H9 (cell line): ENCODE data around the gene MSI2. TPM values are rescaled to one million over a fixed set of nuclear protein-coding genes. Genes with fewer than 3 reads are reported as not detected.

Experiments used
- DNase-seq: peaks from one replicate; pipeline ENCODE4 v3.0.0-alpha.2; 2017
- H2AFZ ChIP-seq: one replicate; pipeline ENCODE4 v1.6.1; 2013; ENCODE audit warnings: mild to moderate bottlenecking, low read length, control low read depth, moderate library complexity
- H2AK5ac ChIP-seq: 2 replicates; pipeline ENCODE4 v1.6.1; 2013; ENCODE audit warnings: low read length, control low read depth, mixed read lengths; ENCODE audit not compliant: insufficient read length
- H2BK120ac ChIP-seq: one replicate; pipeline ENCODE4 v1.6.1; 2013; ENCODE audit warnings: low read depth, mild to moderate bottlenecking, low read length, control low read depth, inconsistent platforms; ENCODE audit not compliant: poor library complexity, severe bottlenecking
- H2BK12ac ChIP-seq: 2 replicates; pipeline ENCODE4 v1.6.1; 2013; ENCODE audit warnings: low read length, control low read depth, mixed read lengths, low read depth; ENCODE audit not compliant: insufficient read length
- H2BK15ac ChIP-seq: 2 replicates; pipeline ENCODE4 v1.6.1; 2013; ENCODE audit warnings: low read depth, low read length, control low read depth
- H2BK20ac ChIP-seq: one replicate; pipeline ENCODE4 v1.6.1; 2013; ENCODE audit warnings: low read depth, mild to moderate bottlenecking, low read length, control low read depth, inconsistent platforms; ENCODE audit not compliant: poor library complexity, severe bottlenecking
- H2BK5ac ChIP-seq: 2 replicates; pipeline ENCODE4 v1.6.1; 2013; ENCODE audit warnings: low read length, control low read depth, mixed read lengths; ENCODE audit not compliant: insufficient read length
- H3K14ac ChIP-seq: 2 replicates; pipeline ENCODE4 v1.6.1; 2013; ENCODE audit warnings: low read length, control low read depth; ENCODE audit not compliant: insufficient read depth
- H3K18ac ChIP-seq: 2 replicates; pipeline ENCODE4 v1.6.1; 2013; ENCODE audit warnings: low read depth, mild to moderate bottlenecking, mixed read lengths, low read length, control low read depth; ENCODE audit not compliant: insufficient read length
- H3K23ac ChIP-seq: 2 replicates; pipeline ENCODE4 v1.6.1; 2013; ENCODE audit warnings: low read length, control low read depth, mixed read lengths, low read depth; ENCODE audit not compliant: insufficient read length
- H3K23me2 ChIP-seq: 2 replicates; pipeline ENCODE4 v1.6.1; 2013; ENCODE audit warnings: low read depth, mild to moderate bottlenecking, mixed read lengths, low read length, control low read depth; ENCODE audit not compliant: insufficient read length, poor library complexity, severe bottlenecking
- H3K27ac ChIP-seq: 2 replicates; pipeline ENCODE4 v1.5.1; 2013; ENCODE audit warnings: low read length, control low read depth, mixed read lengths, low read depth; ENCODE audit not compliant: insufficient read length
- H3K27me3 ChIP-seq: 2 replicates; pipeline ENCODE4 v1.6.1; 2013; ENCODE audit warnings: low read length, control low read depth, inconsistent platforms; ENCODE audit not compliant: insufficient read depth
- H3K4ac ChIP-seq: 2 replicates; pipeline ENCODE4 v1.6.1; 2013; ENCODE audit warnings: low read depth, mild to moderate bottlenecking, control low read depth, inconsistent platforms, low read length, moderate library complexity
- H3K4me1 ChIP-seq: 2 replicates; pipeline ENCODE4 v1.6.1; 2013; ENCODE audit warnings: low read length, control low read depth, inconsistent platforms; ENCODE audit not compliant: insufficient read depth
- H3K4me2 ChIP-seq: 2 replicates; pipeline ENCODE4 v1.6.1; 2013; ENCODE audit warnings: low read length, control low read depth, mixed read lengths; ENCODE audit not compliant: insufficient read length, insufficient read depth
- H3K56ac ChIP-seq: 2 replicates; pipeline ENCODE4 v1.6.1; 2013; ENCODE audit warnings: low read depth, mild to moderate bottlenecking, mixed read lengths, low read length, control low read depth; ENCODE audit not compliant: insufficient read length
- H3K79me1 ChIP-seq: 2 replicates; pipeline ENCODE4 v1.6.1; 2013; ENCODE audit warnings: low read depth, mild to moderate bottlenecking, moderate library complexity, low read length, control low read depth, inconsistent platforms; ENCODE audit not compliant: insufficient read depth, poor library complexity, severe bottlenecking
- H3K79me2 ChIP-seq: 2 replicates; pipeline ENCODE4 v1.6.1; 2013; ENCODE audit warnings: low read length, control low read depth, inconsistent platforms; ENCODE audit not compliant: insufficient read depth
- H3K9ac ChIP-seq: 2 replicates; pipeline ENCODE4 v1.6.1; 2013; ENCODE audit warnings: low read length, control low read depth, mixed read lengths; ENCODE audit not compliant: insufficient read length; ENCODE audit errors: extremely low read depth
- H3K9me3 ChIP-seq: one replicate; pipeline ENCODE4 v1.6.1; 2013; ENCODE audit warnings: low read depth, low read length, inconsistent platforms; ENCODE audit not compliant: control insufficient read depth
- H3T11ph ChIP-seq: one replicate; pipeline ENCODE4 v1.6.1; 2013; ENCODE audit warnings: mild to moderate bottlenecking, low read length, control low read depth, inconsistent platforms
- H4K20me1 ChIP-seq: one replicate; pipeline ENCODE4 v1.6.1; 2013; ENCODE audit not compliant: control insufficient read depth, insufficient read length, insufficient read depth
- H4K5ac ChIP-seq: 2 replicates; pipeline ENCODE4 v1.6.1; 2013; ENCODE audit warnings: low read depth, mild to moderate bottlenecking, mixed read lengths, low read length, control low read depth; ENCODE audit not compliant: insufficient read length
- H4K8ac ChIP-seq: replicated peaks from 2 replicates; pipeline ENCODE4 v1.6.1; 2013; ENCODE audit warnings: low read length, control low read depth, mixed read lengths, low read depth; ENCODE audit not compliant: insufficient read length
- H4K91ac ChIP-seq: 2 replicates; pipeline ENCODE4 v1.6.1; 2013; ENCODE audit warnings: low read depth, mild to moderate bottlenecking, moderate library complexity, mixed read lengths, low read length, control low read depth; ENCODE audit not compliant: insufficient read length
- H3K27ac Mint-ChIP-seq, 3 experiments: 2 replicates in 2 of 3; 3 replicates in 1 of 3; pipeline ENCODE4 v1.8.0; 2020 to 2021; ENCODE audit warnings: mixed read lengths in 3 of 3, mild to moderate bottlenecking in 1 of 3, moderate library complexity in 1 of 3
- H3K27me3 Mint-ChIP-seq: 2 replicates; pipeline ENCODE4 v1.8.0; 2021; ENCODE audit warnings: low read depth, mild to moderate bottlenecking, moderate library complexity, mixed read lengths
- H3K36me3 Mint-ChIP-seq, 3 experiments: 2 replicates in 2 of 3; 3 replicates in 1 of 3; pipeline ENCODE4 v1.8.0; 2020 to 2021; ENCODE audit warnings: low read depth in 3 of 3, mixed read lengths in 3 of 3; ENCODE audit not compliant: insufficient read depth in 1 of 3
- H3K4me1 Mint-ChIP-seq, 2 experiments: 2 replicates each; pipeline ENCODE4 v1.8.0; 2020; ENCODE audit warnings: mixed read lengths in 2 of 2
- H3K4me3 Mint-ChIP-seq, 2 experiments: 2 replicates in 1 of 2; 3 replicates in 1 of 2; pipeline ENCODE4 v1.8.0; 2020 to 2021; ENCODE audit warnings: mild to moderate bottlenecking in 2 of 2, mixed read lengths in 2 of 2, moderate library complexity in 1 of 2
- H3K9me3 Mint-ChIP-seq, 2 experiments: 2 replicates in 1 of 2; 3 replicates in 1 of 2; pipeline ENCODE4 v1.8.0; 2020; ENCODE audit warnings: mild to moderate bottlenecking in 2 of 2, mixed read lengths in 2 of 2, moderate library complexity in 1 of 2
- CTCF ChIP-seq: fragments of 200-600 bp; sonication (generic); conservative IDR thresholded peaks from 3 replicates; pipeline ENCODE4 v1.8.0; 2021; ENCODE audit warnings: antibody characterized with exemption, mild to moderate bottlenecking
- WGBS: extraction: QIAGEN DNeasy Blood & Tissue Kit; methylation state at CpG from one replicate; pipeline ENCODE4 v1.1.7; 2013; ENCODE audit warnings: missing lambda C conversion rate, low lambda C conversion rate, mixed read lengths; ENCODE audit not compliant: insufficient read length; ENCODE audit errors: extremely low coverage; 5-methylcytosine and 5-hydroxymethylcytosine counted together
- total RNA-seq: library from RNA; stranded (reverse); gene quantifications from 2 replicates; pipeline ENCODE4 v1.2.1, GENCODE V29; 2021

The MSI2 gene
- total RNA-seq, 1 experiment from 2014 or later: 98.5 TPM

DNA sequence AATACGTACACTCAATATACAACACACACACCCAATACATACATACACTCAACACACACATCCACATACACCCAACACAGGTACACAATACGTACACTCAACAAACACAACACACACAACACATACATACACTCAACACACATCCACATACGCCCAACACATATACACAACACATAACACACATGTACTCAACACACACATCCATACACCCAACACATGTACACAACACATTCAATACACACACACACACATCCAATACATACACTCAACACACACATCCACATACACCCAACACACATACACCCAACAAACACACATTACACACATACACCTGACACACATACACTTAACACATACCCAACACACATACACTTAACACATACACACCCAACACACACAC is 392.9 kb downstream of the MSI2 start:
- H3K56ac ChIP-seq: no peak overlapping the region
- H3K4me2 ChIP-seq: peak overlapping the region; percentile 30
- H3K79me1 ChIP-seq: no peaks in the 10 kb centered on the region
- no peak for DNase-seq
- H2BK120ac ChIP-seq: no peak overlapping the region
- no peaks in the 10 kb centered on the region for H3K27me3 Mint-ChIP-seq
- no peak overlapping the region for H3K27ac ChIP-seq
- H4K91ac ChIP-seq: no peak overlapping the region
- H2BK5ac ChIP-seq: no peak overlapping the region
- H3K36me3 Mint-ChIP-seq: peaks cover 0 to 6% (median 3%) of the 10 kb centered on the region in 3 experiments; a peak in 1 of 7 replicates
- peak overlapping the region; percentile 23; the same call in 1 of the 2 replicates for H3K14ac ChIP-seq
- no peaks in the 10 kb centered on the region for H3K9me3 Mint-ChIP-seq
- no peak for TF ChIP-seq CTCF
- peak overlapping the region; percentile 10 for H2AK5ac ChIP-seq
- H3K4me1 ChIP-seq: peaks cover 19% of the 10 kb centered on the region
- no peak overlapping the region for H3K4me3 Mint-ChIP-seq
- no peaks in the 10 kb centered on the region for H3K27me3 ChIP-seq
- no peaks in the 10 kb centered on the region for H3K23me2 ChIP-seq
- no peak overlapping the region for H3K9ac ChIP-seq
- H3K9me3 ChIP-seq: no peaks in the 10 kb centered on the region
- H2BK15ac ChIP-seq: no peak overlapping the region
- peaks cover 4 to 22% of the 10 kb centered on the region in 2 experiments for H3K4me1 Mint-ChIP-seq
- no peak overlapping the region for H3K23ac ChIP-seq
- H3T11ph ChIP-seq: no peak overlapping the region
- H2BK20ac ChIP-seq: no peak overlapping the region
- H2BK12ac ChIP-seq: no peak overlapping the region
- H3K4ac ChIP-seq: no peak overlapping the region
- no peak overlapping the region for H4K8ac ChIP-seq
- H3K18ac ChIP-seq: no peak overlapping the region
- H2AFZ ChIP-seq: no peak overlapping the region
- no peaks in the 10 kb centered on the region for H4K20me1 ChIP-seq
- 100% methylated on average over 3 of the region's 3 CpGs for WGBS
- H3K79me2 ChIP-seq: no peaks in the 10 kb centered on the region
- H4K5ac ChIP-seq: no peak overlapping the region
- H3K27ac Mint-ChIP-seq: no peak overlapping the region
